Suppressor macrophage treated with lipopolysaccharide for 4 hours (primary cell): Measurements from ENCODE around the gene MUC5B.

Experiments used
- DNase-seq: peaks from one replicate; pipeline ENCODE4 v3.0.0-alpha.2; 2020

Gene MUC5B

DNA sequence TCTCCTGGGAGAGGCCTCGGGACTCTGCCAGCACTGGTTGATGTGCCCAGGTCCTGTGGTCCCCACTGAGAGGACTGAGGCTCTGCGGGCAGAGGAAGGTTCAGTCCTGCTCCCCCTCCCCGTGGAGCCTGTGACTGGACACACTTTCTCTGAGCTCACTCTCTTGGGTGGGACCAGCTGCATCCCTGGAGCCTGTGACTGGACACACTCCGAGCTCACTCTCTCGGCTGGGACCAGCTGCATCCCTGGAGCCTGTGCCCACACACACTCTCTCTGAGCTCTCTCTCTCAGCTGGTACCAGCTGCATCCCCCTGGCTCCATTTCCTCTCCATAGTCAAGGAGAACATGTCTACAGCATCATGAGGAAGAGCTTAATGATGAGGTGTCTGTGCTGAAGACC lies 47.1 kb downstream of the MUC5B start:
- DNase-seq: no peak

DNA sequence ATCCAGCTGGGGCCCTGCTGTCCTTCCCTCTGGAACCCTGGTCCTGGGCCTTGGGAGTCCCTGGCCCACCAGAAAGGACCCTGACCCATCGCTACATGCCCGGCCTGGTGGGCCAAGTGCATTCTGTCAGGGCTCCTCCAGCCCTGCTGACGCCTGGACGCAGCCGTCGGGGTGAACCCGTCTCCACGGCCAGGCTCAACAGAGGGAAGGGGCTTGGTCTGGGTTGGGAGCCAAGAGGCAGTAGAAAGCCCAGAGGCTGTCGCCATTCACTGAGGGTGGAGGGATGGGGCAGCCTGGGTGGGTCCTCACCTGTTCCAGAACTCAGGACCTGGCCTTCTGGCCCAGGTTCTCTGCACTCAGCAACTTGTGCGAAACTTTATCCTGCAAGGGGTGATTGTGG lies 47.6 kb downstream of the MUC5B start:
- no peak for DNase-seq

DNA sequence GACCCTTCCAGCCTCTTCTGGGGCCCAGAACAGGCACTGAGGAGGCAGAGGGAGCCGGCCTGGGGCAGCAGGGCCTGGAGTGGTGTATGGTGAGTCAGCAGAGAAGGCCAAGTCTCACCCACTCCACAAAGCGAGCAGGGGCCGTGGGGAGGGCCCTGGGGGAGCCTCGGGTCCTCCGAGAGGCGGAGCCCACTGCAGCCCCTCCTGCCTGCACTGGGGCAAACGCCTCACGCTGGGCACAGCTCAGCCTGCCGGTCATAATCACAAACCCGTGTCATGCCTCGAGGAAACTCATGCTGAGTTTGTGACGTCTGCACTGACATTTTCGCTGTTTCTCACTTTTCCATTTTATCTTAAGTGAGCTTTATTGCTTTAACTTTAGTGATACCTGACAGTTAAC lies 48.1 kb downstream of the MUC5B start:
- DNase-seq: no peak

DNA sequence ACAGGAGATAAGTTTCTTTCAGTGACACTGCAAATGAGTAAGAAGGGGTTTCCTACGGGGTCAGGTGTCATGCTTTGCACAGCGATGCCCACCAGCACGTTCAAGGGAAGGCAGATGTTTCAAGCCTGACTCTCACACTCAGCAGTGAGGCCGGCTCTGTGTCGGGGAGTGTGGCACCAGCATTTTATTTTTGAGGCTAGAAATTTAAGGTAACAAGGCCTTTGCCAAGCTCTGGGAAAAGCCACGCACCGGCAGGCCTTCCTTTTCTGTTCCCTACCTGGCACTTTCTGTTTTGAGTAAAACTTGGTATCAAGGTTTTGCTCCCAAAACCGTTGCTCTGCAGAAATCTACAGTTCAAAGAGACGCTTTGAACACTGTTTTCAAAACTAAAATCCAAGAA lies 48.5 kb downstream of the MUC5B start:
- DNase-seq: no peak

DNA sequence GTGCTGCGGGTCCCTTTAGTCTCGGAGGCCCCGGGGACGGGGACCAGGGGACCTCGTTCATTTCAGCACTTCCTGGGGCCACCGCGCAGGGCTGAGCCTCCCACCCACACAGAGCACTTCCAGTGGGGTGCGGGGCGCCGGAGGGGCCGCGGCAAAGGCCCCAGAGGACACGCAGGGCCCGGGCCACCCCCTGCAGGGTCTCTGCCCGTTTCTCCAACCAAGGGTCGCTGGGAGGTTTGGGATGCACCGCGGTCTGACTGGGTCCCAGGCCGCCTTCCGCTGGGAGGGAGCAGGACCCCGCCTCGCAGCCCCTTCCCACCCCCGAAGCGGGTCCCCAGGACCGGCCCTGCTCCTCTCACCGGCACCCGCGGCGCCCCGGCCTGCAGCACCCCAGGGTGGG lies 49.1 kb downstream of the MUC5B start:
- DNase-seq: no peak

DNA sequence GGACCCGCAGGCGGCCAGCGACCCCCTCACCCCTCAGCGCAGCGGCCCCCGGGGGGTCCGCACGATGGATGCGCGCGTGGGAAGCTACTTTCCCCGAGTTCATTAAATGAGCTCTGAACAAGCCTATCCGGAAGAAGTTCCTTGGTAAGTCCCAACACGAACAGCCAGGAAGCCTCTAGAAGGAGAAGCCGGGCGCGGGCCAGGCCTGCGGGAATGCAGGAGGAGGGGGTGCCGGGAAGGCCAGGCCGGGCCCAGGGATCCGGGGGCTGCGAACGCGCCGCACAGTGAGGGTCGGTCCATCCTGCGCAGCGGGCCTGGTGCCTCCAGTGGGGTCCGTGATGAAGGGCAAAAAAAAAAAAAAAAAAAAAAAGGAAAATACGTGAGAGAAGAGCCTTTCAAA lies 49.7 kb downstream of the MUC5B start:
- no peak for DNase-seq

DNA sequence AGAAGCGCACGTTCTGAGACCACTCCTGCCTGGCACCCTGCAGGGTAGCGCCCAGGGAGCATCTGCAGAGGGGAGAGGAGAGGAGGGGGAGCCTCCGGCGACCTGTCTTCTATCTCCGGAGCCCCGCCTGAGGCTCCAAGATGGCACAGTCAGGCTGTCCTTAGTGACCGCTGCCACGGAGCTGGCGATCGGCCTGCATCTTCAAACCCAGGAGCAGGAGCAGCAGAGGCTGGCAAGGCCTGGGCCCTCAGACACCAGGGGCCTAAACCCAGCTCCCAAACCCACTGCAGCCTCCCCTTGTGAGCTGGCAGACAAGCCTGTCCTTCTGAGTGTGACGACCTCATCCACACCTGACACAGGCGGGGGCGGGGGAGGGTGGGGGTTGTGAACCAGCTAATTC lies 51.6 kb downstream of the MUC5B start:
- DNase-seq: no peak

DNA sequence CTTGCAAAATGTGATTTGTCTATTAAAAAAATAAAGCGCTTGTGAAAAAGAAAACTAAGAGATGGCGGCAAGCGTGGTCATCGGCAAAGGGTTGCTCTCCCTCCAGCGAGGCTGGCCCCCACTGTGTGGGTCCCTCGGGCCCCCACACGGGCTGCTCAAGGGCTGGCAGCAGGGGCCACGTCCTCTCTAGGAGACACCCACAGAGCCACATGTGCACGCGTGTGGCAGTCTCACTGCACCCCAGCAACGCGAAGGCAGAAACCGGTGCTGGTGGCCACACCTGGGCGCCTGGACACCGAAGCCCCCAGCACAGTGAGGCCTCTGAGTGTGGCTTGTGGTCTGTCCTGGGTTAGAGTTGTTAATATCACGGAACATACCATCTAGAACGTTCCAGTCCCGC lies 52.2 kb downstream of the MUC5B start:
- DNase-seq: no peak

DNA sequence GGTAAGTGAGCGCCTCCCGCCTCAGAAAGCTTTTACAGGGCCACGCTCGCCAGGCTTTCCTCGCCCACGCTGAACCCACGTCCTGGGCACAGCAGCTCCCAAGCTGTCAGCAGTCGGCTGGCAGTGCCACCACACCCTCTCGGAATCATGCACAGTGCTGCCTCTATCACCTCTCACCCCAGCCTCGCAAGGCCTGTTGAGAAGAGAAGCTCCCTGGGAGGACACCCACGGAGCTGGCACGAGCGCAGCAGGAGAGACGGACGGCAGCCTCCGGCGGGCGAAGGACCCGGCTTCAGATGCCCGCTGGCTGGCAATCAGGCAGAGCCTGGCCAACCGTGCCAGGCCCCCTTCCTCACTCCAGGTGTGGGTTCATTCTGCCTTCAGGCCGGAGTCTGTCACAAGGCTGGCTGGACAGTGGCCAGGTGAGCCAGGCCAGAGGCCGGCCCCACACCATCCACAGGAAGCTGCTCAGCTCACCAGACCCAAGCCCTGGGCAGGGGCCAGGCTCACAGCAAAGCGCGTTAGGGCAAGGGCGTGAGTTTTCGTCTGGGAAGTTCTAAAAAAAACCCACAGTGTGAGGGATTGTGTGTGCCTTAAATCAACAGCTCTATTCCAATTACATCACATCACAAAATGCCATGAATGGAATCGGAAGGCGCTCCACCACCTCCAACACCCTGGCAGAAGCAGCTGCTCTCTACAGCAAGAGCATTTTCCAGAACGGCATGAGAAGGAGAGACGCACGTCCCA lies 53.4 kb downstream of the MUC5B start:
- DNase-seq: no peak

GRCh38 chr11:1276866-1277615 lies 54.2 kb downstream of the MUC5B start:
- no peak for DNase-seq

GRCh38 chr11:1277936-1278512 lies 55.2 kb downstream of the MUC5B start:
- DNase-seq: no peak

GRCh38 chr11:1278766-1279673 lies 56.2 kb downstream of the MUC5B start:
- no peak for DNase-seq

DNA sequence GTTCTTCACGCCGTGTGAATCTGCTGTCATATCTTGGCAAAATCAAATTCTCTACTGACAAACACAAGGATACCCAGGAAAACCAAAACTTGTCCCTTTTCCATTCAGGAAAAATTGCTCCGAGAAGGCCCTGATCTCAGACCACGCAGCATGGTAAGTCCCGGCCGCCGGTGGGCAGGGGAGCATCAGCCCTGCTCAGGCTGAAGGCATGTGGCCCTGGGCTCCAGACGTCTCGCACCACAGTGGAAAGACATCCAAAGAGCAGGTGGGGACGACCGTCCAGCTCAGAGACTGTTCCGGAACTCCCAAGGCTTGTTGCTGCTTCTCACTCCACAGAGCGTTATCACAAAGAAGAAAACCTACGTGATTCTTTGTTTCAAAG lies 56.8 kb downstream of the MUC5B start:
- DNase-seq: no peak

DNA sequence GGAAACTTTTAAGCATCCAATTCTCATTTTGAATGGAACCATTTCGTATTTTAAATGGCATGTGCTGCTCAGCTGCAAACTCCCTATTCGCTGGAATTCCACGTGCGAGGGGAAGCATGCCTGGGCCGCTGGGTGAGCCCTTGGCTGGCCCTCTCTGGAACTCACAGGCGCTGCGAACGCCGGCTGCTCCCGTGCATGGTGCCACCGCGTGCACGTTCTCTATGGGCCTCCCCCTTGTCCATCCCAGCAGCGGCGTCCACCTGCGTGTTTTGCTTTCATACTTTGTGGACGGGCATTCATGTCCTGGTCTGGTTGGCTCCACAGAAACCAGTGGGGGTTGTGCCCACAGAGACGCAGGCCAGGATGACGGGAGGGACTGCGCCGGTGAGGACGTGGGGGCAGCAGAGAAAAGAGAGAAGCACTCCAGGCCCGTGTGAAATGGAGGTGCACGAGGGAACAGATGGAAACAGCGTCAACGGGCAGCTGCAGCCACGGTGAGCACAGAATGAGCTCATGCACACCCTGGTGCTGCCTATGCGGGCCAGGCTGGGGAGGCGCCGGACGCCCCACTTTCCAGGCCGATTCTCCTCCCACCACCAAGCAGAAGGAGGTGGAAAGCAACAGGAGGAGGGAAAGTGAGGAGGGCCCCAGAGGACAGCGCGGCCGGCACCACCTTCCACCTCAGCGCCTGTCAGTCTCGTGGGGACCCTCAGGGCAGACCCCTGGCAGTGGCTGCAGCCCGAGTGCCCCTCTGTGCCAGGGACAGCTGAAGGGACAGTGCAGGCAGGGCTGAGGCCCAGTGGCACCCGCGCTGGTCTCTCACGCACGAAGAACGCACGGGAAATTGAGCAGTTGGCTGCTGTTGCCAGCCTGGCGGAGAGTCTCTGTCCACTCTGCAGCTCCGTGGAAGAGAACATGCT lies 57.5 kb downstream of the MUC5B start:
- DNase-seq: no peak

GRCh38 chr11:1281326-1281973 lies 58.6 kb downstream of the MUC5B start:
- DNase-seq: no peak

GRCh38 chr11:1281974-1282365 lies 59.1 kb downstream of the MUC5B start:
- DNase-seq: no peak

DNA sequence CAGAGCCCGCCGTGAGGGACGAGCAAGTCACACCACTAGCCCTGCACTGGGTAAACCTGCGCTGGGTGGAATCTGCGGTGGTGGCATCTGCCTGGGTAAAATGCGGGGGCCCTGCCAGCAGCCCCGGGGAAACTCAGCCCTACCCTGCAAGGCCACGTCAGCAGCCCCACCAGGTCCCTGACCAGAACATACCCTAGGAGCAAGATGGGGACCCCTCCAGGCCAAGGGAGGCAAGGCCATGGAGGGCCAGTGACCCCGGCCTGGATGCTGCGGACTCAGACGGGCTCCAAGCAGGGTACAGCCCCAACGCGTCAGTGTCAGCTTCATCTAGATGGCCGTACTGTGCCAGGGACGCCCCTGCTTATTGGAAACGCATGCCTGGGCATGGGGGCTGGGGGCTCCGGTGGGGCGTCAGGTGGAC lies 60.2 kb downstream of the MUC5B start:
- no peak for DNase-seq

GRCh38 chr11:1283906-1284305 lies 61.0 kb downstream of the MUC5B start:
- DNase-seq: no peak

DNA sequence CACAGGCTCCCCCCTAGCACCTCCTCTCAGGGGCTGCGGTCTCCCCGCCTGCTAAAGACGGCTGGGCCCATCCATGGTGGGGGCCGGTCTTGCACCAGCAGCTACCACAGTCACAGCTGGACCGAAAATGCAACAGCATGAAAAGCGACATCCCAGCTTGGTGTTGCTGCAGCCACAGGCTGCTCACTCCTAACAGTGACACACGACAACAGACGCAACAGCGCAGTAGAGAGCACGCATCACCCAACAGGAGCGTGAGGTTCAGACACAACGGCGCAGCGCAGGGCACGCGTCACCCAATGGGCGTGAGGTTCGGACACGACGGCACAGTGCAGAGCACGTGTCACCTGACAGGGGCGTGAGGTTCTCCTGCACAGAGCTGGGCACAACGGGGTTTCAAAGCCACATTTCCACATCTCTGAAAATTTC lies 62.5 kb downstream of the MUC5B start:
- no peak for DNase-seq

GRCh38 chr11:1285876-1286275 lies 63.0 kb downstream of the MUC5B start:
- no peak for DNase-seq

- DNase-seq: no peak
Measured at GRCh38 chr11:1287928-1288327, 65.1 kb downstream of the MUC5B start.
